ENCODE measurements around the gene KLHL11.
"Not testable (repeated sequence)": the region's sequence is repeated elsewhere in the genome, so short reads cannot be mapped to it uniquely, and the experiment has no call there.

The KLHL11 gene

DNA sequence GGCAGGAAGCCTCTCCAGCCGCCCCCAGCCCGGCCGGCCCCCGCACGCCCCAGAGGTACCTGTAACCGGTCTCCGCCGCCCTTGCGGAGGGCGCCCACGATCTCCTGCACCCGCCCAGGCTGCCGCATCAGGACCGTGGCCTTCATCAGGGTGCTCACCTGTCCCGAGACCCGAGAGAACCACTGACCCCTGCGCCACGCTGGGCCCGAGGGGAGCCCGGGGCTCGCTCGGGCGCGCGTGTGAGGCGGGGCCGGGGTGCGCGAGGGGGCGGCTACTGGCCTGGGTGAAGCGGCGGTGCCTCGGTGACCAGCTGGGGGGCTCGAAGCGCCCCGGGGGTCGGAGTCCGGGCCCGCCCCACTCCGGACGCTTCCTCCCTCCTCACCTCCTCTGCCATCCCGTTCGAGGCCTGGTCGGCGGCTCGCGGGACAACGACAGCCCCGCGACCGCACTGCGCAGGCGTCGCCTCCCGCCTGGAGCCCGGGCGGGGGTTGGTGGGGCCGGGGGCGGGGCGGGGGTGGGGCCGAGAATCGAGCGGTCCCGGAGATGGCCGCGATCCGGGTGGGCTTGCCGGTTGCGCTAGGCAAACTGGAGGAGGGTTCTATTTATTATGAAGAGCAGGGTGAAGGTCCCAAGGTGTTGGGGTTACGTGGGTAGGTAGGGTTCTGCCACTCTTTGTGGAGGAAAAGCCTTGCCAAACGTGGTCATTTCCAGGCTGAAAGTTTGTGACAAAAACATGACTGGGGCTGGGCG, 29.2 kb downstream of the KLHL11 start, which contains the start of gene NT5C3B:
Gene NT5C3B, minus strand, starts transcription at position 433 of the 750 bp plus-strand sequence. Its CDS starts 39 bp downstream, at position 394.
- peak; percentile 33 to 44 for DNase-seq

- no peak for DNase-seq
Measured at GRCh38 chr17:41835214-41835799, 29.9 kb downstream of the KLHL11 start.

- DNase-seq, result not testable (repeated sequence)
Measured at GRCh38 chr17:41829961-41830360, 35.3 kb downstream of the KLHL11 start.

DNA sequence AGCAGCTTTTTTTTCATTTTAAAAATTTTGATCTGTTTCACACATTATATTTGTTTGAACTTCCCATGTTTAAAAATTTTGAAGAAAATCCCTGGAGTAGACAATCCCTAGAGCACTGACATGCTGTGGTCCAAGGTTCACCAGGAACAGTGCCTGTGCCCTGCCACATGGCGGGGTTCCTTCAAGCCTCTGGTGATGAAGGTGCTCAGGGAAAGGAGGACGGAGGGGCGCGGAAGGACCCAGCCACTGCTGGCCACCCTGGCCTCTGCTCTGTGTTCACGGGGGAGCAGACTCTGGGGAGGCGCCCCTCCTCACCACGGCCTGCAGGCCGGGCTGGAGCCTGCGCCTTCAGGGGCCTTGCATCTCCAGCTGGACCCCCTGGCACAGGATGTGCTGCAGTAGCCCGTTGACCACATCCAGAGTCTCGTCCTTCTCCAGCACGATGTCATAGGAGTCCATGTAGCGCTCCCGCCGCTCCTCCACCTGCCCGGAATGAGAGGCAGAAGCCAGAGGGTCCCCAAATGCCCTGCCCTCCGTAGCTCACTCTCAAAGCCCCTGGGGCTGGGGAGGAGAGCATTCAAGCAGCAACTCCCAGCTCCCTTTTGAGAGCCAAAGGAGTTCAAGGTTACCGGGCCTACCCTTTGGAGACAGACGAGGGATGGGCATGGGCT, 39.9 kb downstream of the KLHL11 start:
- no peak for DNase-seq

DNA sequence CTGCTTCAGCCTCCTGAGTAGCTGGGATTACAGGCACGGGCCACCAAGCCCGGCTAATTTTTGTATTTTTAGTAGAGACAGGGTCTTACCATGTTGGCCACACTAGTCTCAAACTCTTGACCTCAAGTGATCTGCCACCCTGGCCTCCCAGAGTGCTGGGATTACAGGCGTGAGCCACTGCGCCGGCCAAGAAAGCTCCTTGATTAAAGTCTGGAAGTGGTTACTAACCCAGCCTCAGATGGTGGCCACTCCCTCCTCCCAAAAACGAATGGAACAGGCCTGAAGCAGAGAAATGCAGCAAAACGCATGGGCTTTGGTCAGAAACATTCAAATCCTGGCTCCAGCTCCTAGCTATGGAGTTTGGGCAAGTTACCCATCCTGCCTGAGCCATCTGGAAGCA, 41.1 kb downstream of the KLHL11 start:
- no peak for DNase-seq

GRCh38 chr17:41823580-41823979, 41.6 kb downstream of the KLHL11 start:
- no peak for DNase-seq

DNA sequence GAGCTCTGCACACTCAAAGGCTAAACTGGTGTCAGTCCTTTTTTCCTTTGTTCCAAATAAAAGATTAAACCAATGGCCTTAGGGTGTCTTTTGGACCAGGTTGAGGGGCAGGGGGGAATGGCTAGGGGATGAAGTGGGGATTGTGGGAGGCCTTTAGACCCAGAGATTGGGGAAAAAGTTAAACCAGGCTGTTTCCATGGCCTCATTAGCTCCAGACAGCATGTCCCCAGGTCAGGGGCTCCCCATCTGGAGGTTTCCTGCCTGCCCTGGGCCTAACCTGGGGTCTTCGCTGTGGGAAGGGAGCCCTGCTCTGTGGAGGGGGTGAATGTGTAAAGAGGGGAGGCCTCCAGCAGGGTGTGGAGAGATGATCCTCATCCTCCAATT, 42.1 kb downstream of the KLHL11 start:
- DNase-seq, result no peak

DNA sequence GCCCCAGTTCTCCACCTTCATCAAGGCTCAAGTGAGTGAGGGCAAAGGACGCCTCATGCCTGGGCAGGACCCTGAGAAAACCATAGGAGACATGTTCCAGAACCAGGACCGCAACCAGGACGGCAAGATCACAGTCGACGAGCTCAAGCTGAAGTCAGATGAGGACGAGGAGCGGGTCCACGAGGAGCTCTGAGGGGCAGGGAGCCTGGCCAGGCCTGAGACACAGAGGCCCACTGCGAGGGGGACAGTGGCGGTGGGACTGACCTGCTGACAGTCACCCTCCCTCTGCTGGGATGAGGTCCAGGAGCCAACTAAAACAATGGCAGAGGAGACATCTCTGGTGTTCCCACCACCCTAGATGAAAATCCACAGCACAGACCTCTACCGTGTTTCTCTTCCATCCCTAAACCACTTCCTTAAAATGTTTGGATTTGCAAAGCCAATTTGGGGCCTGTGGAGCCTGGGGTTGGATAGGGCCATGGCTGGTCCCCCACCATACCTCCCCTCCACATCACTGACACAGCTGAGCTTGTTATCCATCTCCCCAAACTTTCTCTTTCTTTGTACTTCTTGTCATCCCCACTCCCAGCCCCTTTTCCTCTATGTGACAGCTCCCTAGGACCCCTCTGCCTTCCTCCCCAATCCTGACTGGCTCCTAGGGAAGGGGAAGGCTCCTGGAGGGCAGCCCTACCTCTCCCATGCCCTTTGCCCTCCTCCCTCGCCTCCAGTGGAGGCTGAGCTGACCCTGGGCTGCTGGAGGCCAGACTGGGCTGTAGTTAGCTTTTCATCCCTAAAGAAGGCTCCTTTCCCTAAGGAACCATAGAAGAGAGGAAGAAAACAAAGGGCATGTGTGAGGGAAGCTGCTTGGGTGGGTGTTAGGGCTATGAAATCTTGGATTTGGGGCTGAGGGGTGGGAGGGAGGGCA, 42.7 kb downstream of the KLHL11 start:
- DNase-seq, result no peak

- DNase-seq, result no peak
Measured at GRCh38 chr17:41821776-41822175, 43.4 kb downstream of the KLHL11 start.

DNA sequence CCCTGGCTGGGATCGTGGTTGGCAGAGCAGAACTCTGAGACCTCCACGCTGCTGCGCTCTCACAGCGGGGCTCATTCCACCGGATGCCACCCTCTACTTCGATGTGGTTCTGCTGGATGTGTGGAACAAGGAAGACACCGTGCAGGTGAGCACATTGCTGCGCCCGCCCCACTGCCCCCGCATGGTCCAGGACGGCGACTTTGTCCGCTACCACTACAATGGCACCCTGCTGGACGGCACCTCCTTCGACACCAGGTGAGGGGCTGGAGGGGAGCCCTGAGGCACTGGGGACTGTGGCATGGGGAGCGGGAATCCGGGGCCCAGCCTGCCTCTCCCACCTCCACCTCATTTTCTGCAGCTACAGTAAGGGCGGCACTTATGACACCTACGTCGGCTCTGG, 47.2 kb downstream of the KLHL11 start:
- no peak for DNase-seq

DNA sequence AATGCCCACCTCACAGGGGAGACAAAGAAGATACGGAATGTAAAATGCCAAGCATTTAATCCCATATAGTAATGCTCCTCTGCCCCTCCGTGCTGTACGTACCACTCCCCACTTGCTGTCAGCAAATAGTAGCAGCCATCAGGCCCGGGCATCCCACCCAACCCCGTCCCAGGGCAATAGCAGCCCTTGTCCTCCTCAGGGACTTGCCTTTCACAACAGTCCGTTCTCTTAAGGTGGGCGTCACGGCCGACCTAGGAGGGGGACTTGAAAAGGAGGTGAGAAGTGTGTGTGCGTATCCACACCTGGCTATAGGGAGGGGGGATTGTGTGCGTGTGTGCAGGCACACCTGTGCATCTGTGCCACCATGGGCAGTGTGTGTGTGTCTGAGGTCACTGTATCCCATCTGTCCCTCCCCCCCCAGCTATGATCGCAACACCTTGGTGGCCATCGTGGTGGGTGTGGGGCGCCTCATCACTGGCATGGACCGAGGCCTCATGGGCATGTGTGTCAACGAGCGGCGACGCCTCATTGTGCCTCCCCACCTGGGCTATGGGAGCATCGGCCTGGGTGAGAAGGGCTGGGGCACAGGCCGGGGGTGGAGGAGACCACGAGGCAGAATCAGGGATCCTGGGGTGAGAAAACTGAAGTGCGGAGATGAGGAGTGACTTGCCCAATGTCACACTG, 48.4 kb downstream of the KLHL11 start:
- DNase-seq, result no peak

DNA sequence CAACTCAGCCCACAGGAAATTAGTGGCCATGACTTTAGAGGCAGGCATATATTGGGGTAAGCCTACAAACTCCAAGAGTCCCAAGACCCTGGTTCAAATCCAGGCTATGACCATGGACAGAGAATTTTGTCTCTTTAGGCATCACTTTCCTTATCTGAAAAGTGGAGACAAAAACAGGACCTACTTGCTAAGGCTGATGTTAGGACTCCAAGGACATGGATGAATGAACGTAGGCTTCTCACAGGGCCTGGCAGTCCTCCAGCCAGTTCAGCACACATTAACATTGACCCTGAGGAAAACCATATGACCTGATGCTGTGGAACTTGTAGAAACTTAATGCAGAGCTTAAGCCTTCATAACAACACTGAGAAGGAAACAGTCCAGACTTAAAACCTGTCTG, 51.0 kb downstream of the KLHL11 start:
- DNase-seq, result no peak

DNA sequence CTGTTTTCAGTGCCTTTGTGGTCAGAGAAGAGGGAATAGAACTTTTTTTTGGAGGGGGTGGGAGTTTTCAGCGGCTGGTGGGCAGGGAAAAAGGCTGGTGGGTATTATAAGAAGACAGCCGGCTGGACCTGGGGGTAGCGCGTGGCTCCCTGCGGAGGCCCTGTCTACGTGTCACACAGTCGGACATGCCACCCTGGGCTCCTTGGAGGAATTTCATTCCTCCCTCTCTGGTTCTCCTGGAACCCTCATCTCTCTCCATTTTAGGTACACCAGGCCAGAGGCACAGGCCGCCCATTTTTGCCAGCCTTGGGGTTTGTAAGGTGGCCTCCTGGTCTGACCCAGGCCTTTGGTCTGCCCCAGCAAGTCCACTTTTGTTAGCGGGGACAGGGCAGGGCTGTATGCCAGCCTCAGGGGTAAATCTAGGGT, 51.5 kb downstream of the KLHL11 start:
- DNase-seq, result no peak

- no peak for DNase-seq
Measured at GRCh38 chr17:41813152-41813680, 52.0 kb downstream of the KLHL11 start.

- DNase-seq, result peak in 1 of 2 donors; percentile 20
Measured at GRCh38 chr17:41812381-41813151, 52.7 kb downstream of the KLHL11 start, which contains the start of gene FKBP10. Gene FKBP10, plus strand, starts transcription at chr17:41813004. Its CDS starts 31 bp downstream, at chr17:41813035.

GRCh38 chr17:41811549-41812380, 53.5 kb downstream of the KLHL11 start, which contains the start of gene P3H4:
Gene P3H4, minus strand, starts transcription at chr17:41811949. Its CDS starts 34 bp downstream, at chr17:41811915.
- peak; percentile 64 to 66 for DNase-seq

- DNase-seq, result no peak
Measured at GRCh38 chr17:41810659-41811548, 54.3 kb downstream of the KLHL11 start.

DNA sequence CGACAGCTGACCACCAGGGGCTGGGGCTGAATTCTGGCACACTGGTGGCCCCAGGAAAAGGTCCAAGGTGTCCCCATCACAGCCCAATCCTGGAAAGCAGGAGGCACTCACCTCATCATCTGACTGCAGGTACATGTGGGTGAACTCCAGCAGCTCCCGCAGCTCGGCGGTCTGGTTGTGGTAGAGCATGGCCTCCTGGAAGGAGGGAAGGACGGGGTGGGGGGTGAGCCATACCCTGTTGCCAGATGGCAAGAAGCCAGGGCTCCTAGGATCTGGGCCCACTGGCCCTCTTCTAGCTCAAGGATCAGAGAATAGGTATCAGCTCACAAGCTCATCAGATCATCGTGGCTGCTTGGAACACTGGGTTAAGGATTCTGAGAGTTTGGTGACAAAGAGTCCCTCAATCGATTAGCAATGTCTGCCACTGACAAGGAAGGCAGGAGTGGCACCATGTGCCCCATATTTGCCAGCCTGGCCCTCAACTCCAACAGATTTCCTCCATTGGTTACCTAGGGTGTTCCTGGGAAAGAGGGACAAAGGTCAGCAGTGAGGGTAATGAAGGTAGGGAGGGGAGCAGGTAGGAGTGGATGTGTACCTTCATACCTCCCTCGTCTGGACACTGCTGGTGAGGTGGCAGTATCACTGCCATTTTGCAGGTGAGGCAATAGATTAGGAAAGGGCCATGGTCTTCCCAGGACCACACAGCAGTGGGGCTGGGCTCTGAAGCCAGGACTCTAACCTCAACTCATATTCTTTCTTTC, 58.4 kb downstream of the KLHL11 start:
- no peak for DNase-seq
